ENCODE results near the gene IFI30.
"Not testable (repeated sequence)": the region's sequence is repeated elsewhere in the genome, so short reads cannot be mapped to it uniquely, and the experiment has no call there.

The IFI30 gene

DNA sequence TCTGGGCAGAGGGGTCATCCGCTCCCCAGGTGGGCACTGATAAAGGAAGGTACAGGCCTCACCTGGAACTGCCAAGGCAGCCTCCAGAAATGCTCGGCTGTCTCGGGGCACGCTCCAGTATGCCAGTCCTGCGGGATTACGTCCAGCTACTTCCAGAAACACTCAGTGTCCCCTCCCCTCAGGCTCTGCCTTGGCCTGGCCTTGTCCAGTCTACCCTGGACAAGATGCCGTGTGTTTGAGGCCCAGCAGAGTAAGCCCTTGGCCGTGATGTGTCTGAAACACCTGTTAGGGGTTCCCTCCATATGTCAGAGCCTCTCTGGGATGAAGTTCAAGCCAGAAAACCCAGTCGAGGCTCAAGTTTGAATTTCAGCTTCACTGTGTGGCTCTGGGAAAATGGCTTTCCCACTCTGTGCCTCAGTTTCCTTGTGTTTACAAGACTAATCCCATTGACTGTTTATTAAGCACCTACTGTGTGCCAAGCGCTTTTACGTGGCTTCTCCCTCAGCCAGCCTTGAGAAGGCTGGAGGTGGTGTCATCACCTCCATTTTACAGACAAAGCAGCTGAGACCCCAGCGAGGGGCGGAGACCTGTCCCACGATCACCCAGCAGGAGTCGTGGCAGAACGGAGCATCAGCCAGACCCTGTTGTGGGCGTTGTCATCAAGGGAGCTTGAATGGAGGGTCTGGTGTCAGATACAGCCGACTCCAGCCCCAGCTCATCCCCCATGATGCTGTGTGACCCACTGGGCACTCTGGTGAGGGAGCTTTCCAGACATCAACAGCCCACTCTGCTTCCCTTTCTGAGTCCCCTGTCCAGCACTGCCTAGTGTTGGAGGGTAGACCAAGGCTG is 22.6 kb upstream of the IFI30 start:
- no peak for DNase-seq (ENCODE audit: low read depth, low spot score)
- no peak overlapping the region for H3K4me3 ChIP-seq (ENCODE audit: low read length)

DNA sequence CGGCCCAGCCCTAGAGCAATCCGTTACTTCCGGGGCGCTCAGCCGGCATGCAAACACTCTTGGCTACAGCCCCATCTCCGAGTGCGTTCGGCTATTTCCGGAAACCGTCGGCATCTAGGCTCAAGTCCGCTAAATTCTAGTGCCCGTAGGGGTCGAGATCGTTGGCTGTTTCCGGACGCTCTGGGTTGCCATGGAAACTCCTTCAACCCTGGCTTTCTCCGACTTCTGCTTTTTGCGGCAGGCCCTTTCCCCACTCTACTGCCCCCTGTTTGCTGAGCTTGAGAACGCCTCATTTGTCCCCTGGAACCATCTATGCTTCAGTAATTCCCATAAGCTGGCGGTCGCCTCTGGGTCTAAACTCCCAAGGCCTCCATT is 21.2 kb upstream of the IFI30 start:
- peak; percentile 99 for DNase-seq (ENCODE audit: low read depth, low spot score)
- H3K4me3 ChIP-seq (ENCODE audit: low read length): peak overlapping the region; percentile 70

DNA sequence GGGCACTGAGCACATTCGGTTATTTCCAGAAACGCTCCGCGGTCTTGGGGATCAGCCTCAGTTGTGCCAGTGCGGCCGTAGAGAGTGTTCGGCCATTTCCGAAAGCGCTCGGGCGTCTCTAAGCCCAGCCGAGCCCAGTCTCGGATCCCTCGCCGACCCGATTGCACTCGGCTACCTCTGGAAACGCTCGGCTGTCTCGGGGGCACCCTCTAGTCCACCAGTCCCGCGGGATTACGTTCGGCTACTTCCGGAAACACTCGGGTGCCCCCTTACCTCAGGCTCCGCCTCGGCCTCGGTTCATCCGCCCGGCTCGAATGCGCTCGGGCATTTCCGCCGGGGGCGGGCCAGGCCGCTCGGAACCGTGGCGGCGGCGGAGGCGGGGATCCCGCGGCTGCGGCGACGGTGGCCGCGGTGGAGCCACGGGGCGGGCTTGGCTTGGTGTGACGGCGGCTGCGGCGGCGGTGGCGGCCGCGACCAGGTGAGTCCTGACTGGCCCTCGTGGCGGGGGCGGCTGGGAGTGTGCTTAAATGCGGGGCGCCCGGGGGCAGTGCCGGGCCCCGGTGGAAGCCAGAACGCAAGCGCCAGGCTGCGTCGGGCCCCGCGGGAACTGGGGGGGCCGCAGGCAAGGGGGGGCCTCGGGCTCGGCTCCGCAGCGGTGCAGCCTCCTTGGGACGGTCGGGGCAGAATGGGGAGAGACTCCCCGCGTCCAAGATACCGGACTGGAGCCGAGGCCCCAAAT is 20.6 kb upstream of the IFI30 start, which contains the start of gene PIK3R2:
Gene PIK3R2, plus strand, starts transcription at position 347 of the 739 bp plus-strand sequence. CDS start 2,717 bp downstream, outside the sequence.
- peak within 1 kb of the TSS; percentile 75 for H3K4me3 ChIP-seq (ENCODE audit: low read length)
- peak; percentile 98 for DNase-seq (ENCODE audit: low read depth, low spot score)

DNA sequence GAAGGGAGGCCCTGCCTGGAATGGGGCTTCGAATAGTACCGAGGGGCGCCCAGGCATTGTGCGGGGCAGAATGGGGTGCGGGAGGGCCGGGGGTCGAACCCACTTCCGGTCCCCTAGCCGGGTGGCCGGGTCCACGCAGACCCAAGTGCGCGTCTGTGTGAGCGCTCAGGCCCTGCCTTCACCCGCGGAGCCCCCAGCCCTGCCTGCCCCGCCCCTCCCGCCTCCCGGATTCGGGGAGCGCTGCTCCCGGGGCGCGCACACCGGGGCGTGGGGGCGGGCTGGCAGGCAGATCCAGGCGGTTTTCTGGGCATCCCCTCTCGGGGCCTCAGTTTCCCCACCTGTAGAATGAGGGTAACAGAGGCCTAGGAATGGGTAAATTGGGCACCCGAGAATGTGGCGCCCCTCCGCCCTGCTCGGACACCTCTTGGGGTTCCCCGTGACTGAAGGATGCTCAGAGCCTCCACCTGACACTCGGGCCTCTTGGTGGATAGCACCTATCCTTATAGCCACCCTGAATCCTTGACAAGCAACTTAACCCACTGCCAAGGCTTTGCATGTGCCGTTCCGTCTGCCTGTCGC is 20.0 kb upstream of the IFI30 start:
- no peak for DNase-seq (ENCODE audit: low read depth, low spot score)

DNA sequence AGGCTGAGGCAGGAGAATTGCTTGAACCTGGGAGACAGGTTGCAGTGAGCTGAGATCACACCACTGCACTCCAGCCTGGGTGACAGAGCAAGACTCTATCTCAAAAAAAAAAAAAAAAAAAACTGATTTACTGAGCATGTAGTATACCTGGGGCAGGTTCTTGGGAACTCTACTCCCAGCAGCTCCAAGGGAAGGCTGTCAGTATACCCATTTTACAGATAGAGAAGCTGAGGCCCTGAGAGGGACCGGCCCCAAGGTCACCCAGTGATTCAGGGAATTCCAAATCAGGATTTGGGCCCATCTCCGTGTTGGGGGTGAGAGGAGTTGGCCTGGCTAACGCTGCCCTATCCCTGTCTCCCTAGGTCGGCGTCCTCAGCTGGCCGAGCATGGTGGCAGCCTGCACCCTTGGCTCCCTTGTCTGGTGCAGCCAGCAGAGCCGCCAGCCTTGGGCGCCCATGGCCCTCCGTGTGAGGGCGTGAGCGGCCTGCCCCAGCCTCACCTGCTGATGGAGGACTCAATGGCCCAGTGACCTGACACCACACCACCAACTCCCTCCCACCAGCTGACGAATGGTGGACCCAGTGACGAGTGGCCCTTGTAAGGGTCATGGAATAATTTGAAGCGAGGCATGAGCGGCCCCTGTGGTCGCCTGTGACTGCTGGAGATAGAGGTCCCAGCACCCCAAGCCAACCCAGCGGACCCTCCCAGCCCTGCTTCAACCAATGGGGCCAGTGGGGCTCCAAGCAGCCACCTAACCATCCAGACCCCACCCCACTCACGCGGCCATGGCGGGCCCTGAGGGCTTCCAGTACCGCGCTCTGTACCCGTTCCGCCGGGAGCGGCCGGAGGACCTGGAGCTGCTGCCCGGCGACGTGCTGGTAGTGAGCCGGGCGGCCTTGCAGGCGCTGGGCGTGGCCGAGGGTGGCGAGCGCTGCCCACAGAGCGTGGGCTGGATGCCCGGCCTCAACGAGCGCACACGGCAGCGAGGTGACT is 18.2 kb upstream of the IFI30 start:
- no peak for DNase-seq (ENCODE audit: low read depth, low spot score)
- no peak overlapping the region for H3K4me3 ChIP-seq (ENCODE audit: low read length)

More for the DNA sequence above, 20.0 kb upstream of the IFI30 start:
- peak overlapping the region; percentile 75 for H3K4me3 ChIP-seq (ENCODE audit: low read length)

DNA sequence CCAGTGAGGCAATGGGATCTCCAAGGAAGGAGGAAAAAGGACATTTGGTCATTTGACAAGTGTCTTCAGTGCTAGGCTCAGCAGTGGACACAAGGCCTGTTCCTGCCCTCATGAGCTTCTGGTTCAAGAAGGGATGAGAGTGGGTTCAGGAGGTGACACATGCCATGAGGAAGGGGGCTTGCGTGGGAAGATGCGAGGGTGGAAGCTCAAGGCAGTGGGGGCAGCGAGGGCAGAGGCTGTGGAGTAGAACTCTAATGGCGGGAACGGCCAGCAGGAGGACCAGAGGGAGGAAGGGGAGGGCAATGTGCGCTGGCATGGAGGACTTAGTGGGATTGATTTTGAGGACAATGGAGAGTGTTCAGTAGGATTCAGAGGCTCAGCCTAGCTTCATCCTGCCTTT is 17.3 kb upstream of the IFI30 start:
- no peak overlapping the region for H3K4me3 ChIP-seq (ENCODE audit: low read length)
- no peak for DNase-seq (ENCODE audit: low read depth, low spot score)

DNA sequence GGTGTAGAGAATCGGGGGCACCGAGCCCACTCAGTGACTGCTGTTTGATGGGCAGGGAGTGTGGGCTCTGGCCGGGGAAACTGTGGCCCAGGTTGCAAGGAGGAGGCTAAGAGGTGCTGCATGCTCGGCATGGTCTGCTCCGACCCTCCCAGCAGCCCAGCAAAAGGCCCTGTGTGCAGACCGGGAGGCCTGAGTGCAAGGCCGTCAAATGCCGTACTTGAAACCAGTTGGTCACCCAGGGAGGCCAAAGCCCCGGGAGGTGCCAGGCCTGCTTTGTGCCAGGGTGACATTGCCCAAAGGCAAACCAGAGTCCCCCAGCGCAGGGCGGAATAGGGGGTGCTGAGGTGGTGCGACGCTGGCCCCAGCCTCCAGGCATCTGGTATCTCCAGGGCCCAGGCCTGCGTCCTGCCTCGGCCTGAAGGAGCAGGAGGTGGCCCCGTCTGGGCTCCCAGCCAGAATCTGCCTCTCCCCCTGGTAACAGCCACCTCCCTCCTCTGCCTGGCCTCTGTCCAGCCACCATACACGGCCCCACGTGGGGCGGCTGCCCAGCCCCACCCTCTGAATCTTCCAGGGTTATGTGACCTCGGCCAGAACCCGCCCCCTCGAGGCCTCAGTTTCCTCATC is 16.7 kb upstream of the IFI30 start:
- no peak overlapping the region for H3K4me3 ChIP-seq (ENCODE audit: low read length)
- DNase-seq (ENCODE audit: low read depth, low spot score): no peak

DNA sequence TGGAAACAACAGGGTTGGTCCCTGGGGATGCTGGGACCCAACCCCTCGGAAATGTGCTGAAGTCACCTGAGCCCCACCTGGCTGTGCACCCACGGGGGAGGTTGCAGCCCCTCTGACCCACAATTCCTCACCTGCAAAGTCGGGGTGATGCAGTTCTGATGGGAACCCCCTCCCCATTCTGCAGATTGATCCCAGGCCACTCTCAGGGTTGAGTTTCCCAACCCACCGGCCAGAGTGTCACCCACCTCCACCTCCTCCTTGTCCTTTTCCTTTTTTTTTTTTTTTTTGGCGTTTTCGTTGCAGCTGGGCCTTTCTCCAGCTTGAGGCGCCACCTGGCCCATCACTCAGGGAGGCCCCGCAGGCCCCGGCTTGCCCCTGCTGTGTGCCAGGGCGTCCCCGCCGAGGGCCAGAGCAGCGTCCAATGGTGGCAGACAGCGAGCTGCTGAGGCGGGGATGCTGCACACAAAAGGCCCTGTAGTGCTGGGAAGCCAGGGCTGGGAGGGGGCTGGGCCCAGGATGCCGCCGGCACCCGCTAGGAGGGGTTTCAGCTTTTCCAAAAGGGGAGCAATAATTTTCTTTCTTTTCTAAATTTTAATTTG is 16.0 kb upstream of the IFI30 start:
- H3K4me3 ChIP-seq (ENCODE audit: low read length): no peak overlapping the region

DNA sequence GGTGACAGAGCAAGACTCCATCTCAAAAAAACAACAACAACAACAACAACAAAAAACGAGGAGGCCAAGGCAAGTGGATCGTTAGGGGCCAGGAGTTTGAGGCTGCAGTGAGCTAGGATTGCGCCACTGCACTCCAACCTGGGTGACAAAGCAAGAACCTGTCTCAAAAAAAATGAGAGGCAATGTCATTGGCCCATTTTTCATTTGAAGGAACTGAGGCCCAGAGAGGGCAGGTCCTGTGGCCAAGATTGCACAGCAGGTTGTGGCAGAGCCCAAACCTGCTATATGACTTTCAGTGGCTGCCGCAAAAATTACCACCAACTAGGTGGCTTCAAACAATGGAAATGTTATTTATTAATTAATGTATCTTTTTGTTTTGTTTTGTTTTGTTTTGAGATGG is 15.1 kb upstream of the IFI30 start:
- no peak overlapping the region for H3K4me3 ChIP-seq (ENCODE audit: low read length)
- no peak for DNase-seq (ENCODE audit: low read depth, low spot score)

More for the DNA sequence above, 16.0 kb upstream of the IFI30 start:
- no peak for DNase-seq (ENCODE audit: low read depth, low spot score)

DNA sequence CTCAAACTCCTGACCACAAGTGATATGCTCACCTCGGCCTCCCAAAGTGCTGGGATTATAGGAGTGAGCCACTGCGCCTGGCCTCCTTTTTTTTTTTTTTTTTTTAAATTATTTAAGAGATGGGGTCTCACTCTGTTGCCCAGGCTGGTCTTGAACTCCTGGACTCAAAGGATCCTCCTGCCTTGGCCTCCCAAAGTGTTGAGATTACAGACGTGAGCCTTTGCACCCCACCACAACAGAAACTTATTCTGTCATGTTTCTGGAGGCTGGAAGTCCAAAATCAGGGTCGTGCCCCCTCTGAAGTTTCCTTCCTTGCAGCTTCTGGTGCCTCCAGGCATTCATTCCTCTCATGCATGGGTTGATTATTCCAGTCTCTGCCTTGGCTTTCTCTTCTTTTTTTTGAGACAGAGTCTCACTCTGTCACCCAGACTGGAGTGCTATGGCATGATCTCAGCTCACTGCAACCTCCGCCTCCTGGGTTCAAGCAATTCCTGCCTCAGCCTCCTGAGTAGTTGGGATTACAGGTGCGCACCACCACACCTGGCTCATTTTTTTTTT is 14.5 kb upstream of the IFI30 start:
- not testable (repeated sequence) for DNase-seq (ENCODE audit: low read depth, low spot score); H3K4me3 ChIP-seq (ENCODE audit: low read length)

DNA sequence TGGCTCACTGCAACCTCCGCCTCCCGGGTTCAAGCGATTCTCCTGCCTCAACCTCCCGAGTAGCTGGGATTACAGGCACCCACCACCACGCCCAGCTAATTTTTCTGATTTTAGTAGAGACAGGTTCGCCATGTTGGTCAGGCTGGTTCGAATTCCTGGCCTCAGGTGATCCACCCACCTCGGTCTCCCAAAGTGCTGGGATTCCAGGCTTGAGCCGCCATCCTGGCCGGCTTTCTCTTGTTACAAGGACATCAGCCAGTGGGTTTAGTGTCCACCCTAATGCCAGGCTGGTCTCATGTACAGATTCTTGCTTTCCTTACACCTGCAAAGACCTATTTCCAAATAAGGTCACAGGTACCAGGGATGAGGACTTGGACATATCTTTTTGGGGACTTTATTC is 13.8 kb upstream of the IFI30 start:
- H3K4me3 ChIP-seq (ENCODE audit: low read length): no peak overlapping the region
- DNase-seq (ENCODE audit: low read depth, low spot score): no peak

DNA sequence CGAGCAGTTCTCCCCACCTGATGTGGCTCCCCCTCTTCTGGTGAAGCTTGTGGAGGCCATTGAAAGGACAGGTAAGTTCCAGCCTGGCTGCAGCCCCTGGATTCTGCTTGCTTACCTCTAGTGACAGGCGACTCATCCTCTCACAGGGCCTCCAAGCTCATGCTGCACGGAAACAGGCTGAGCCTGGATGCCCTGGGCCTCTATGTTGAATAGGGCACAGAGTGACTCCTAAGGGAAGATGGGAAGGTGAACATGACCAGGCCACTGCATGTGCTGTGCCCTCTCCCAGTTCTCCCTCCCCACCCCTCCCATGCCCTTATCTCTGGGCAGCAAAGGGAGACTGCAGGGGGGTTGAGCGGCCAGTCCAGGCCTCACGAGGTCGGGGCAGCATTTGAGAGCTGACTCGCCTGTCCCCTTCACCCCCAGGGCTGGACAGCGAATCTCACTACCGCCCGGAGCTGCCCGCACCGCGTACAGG is 13.1 kb upstream of the IFI30 start:
- no peak for DNase-seq (ENCODE audit: low read depth, low spot score)
- H3K4me3 ChIP-seq (ENCODE audit: low read length): peak overlapping the region; percentile 31

DNA sequence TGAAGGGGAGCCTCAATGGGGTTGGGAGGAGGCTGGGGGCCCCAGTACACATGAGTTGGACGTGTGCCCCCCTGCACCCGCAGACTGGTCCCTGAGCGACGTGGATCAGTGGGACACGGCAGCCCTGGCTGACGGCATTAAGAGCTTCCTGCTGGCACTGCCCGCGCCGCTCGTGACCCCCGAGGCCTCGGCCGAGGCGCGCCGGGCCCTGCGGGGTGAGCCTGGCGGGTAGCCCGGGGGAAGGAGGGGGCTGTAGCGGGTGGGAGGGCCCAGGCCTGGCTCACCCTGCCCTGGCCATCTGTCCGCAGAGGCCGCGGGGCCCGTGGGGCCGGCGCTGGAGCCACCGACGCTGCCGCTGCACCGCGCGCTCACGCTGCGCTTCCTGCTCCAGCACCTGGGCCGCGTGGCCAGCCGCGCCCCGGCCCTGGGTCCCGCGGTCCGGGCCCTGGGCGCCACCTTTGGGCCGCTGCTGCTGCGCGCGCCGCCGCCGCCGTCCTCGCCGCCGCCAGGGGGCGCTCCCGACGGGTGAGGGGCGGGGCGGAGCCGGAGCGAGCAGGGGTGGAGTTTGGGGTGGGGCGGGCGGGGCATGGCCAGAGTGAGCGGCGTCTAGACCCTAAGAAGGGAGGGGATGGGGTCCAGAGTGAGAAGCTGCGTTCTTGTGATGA is 12.5 kb upstream of the IFI30 start:
- DNase-seq (ENCODE audit: low read depth, low spot score): peak; percentile 15

DNA sequence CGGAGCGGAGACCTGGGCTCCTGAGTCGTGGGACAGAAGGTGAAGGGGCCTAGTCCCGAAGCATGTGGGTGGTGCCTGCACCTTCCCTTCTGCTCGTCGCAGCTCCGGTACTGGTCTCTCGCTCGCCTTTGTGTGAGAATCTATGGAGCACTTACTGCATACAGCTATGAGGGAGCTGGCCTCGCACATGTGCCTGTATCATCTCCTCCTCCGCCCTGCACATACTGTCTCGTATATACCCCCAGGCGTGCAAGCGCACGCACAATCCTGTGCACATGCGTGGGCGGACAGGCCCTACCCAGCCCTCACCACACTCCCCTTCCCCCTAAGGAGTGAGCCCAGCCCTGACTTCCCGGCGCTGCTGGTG is 12.0 kb upstream of the IFI30 start:
- H3K4me3 ChIP-seq (ENCODE audit: low read length): 0 out of 2 replicates have a peak overlapping the region, but pooled peaks have one; percentile 1
- DNase-seq (ENCODE audit: low read depth, low spot score): no peak

More for the DNA sequence above, 12.5 kb upstream of the IFI30 start:
- peak overlapping the region; percentile 31 for H3K4me3 ChIP-seq (ENCODE audit: low read length)

DNA sequence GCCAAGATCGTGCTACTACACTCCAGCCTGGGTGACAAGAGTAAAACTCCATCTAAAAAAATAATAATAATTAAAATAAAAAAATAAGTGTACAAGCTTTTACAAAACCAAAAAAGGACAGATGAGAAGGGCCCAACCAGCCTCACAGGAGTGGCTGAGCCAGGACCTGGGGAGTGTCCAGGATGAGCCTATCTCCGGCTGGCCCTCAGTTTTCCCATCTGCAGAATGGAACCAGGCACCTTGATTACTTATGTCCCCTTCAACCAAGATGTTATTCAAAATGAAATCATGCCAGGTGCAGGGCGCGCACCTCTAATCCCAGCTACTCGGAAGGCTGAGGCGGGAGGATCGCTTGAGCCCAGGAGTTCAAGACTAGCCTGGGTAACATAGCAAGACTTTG is 9.5 kb upstream of the IFI30 start:
- no peak for DNase-seq (ENCODE audit: low read depth, low spot score)
- no peak overlapping the region for H3K4me3 ChIP-seq (ENCODE audit: low read length)

DNA sequence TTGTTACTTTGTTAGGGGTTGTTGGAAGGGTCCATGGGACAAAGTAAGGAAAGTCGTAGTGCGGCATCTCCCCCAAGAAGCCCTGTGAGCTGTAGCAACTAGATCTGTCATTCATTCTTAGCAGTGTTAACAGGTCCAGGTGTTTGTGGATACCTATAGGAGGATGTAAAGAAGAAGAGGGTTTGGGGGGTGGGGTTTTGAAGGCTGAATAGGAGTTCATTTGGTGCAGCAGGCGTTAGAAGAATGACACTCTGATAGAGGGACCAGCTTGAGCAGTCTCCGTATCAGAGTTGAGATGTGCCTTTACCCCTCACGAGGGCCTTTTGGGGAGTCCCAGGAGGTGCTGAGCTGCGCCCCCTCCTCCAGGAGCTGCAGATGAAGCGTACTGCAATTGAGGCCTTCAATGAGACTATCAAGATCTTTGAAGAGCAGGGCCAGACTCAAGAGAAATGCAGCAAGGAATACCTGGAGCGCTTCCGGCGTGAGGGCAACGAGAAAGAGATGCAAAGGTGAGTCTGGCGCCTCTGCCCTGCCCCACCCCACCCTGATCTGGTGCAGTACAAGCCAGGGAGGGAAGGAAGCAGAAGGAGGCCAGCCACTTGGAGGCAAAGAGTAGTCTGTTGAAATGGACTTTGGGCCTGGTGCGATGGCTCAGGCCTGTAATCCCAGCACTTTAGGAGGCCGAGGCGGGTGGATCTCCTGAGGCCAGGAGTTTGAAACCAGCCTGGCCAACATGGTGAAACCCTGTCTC is 7.6 kb upstream of the IFI30 start:
- no peak overlapping the region for H3K4me3 ChIP-seq (ENCODE audit: low read length)
- no peak for DNase-seq (ENCODE audit: low read depth, low spot score)
